HG02678 (cell line): Measurements from ENCODE around the gene TBC1D9B.
"Not testable (repeated sequence)": the region's sequence is repeated elsewhere in the genome, so short reads cannot be mapped to it uniquely, and the experiment has no call there.

Experiments
- ATAC-seq: cut with Tn5 transposase; IDR thresholded peaks from one replicate; pipeline ENCODE4 v1.9.1; 2021; ENCODE audit warnings: mild to moderate bottlenecking, moderate library complexity; ENCODE audit not compliant: unreplicated experiment

TBC1D9B gene

GRCh38 chr5:179840766-179841165, 66.9 kb downstream of the TBC1D9B start:
- no peak for ATAC-seq

GRCh38 chr5:179840321-179840720, 67.4 kb downstream of the TBC1D9B start:
- no peak for ATAC-seq

- no peak for ATAC-seq
These were observed 68.1 kb downstream of the TBC1D9B start for GRCh38 chr5:179839328-179840256.

GRCh38 chr5:179837076-179838011, 70.4 kb downstream of the TBC1D9B start:
- ATAC-seq, result no peak

GRCh38 chr5:179836225-179837019, 71.3 kb downstream of the TBC1D9B start:
- ATAC-seq, result peak; percentile 70

- not testable (repeated sequence) for ATAC-seq
These were observed 72.8 kb downstream of the TBC1D9B start for GRCh38 chr5:179834871-179835270.

- no peak for ATAC-seq
These were observed 73.6 kb downstream of the TBC1D9B start for GRCh38 chr5:179834120-179834519.

- no peak for ATAC-seq
These were observed 74.0 kb downstream of the TBC1D9B start for GRCh38 chr5:179833709-179834070.

- ATAC-seq, result no peak
These were observed 74.5 kb downstream of the TBC1D9B start for GRCh38 chr5:179833056-179833708.

- ATAC-seq, result no peak
These were observed 75.5 kb downstream of the TBC1D9B start for GRCh38 chr5:179832039-179832745.

- no peak for ATAC-seq
These were observed 76.8 kb downstream of the TBC1D9B start for GRCh38 chr5:179830818-179831468.

GRCh38 chr5:179829732-179830435, 77.8 kb downstream of the TBC1D9B start:
- no peak for ATAC-seq

- ATAC-seq, result no peak
These were observed 78.8 kb downstream of the TBC1D9B start for GRCh38 chr5:179828756-179829421.

GRCh38 chr5:179827680-179828079, 80.0 kb downstream of the TBC1D9B start:
- ATAC-seq, result no peak

- no peak for ATAC-seq
These were observed 82.0 kb downstream of the TBC1D9B start for GRCh38 chr5:179825655-179826182.

- no peak for ATAC-seq
These were observed 83.0 kb downstream of the TBC1D9B start for GRCh38 chr5:179824745-179825112.

- no peak for ATAC-seq
These were observed 83.6 kb downstream of the TBC1D9B start for GRCh38 chr5:179823937-179824744.
